Hematopoietic multipotent progenitor cell treated with erythropoietin and hydrocortisone succinate and interleukin-3 and kit ligand, for 6 days (in vitro differentiated cells): Measurements from ENCODE around the gene MED10.

ENCODE experiments used
- DNase-seq: peaks from one replicate; pipeline ENCODE4 v3.0.0-alpha.2; 2015

The MED10 gene

GRCh38 chr5:6348476-6349000 is 29.8 kb downstream of the MED10 start:
- no peak for DNase-seq

GRCh38 chr5:6347673-6348072 is 30.7 kb downstream of the MED10 start:
- DNase-seq = no peak

GRCh38 chr5:6347165-6347564 is 31.2 kb downstream of the MED10 start:
- no peak for DNase-seq

- DNase-seq = no peak
Measured at GRCh38 chr5:6344593-6344989, 33.8 kb downstream of the MED10 start.

- DNase-seq = no peak
Measured at GRCh38 chr5:6343951-6344592, 34.3 kb downstream of the MED10 start.

GRCh38 chr5:6342689-6343315 is 35.5 kb downstream of the MED10 start:
- no peak for DNase-seq

- no peak for DNase-seq
Measured at GRCh38 chr5:6340100-6340499, 38.2 kb downstream of the MED10 start.

- DNase-seq = no peak
Measured at GRCh38 chr5:6338871-6339270, 39.5 kb downstream of the MED10 start.

- no peak for DNase-seq
Measured at GRCh38 chr5:6338135-6338534, 40.2 kb downstream of the MED10 start.

- no peak for DNase-seq
Measured at GRCh38 chr5:6333182-6333905, 45.0 kb downstream of the MED10 start.

GRCh38 chr5:6328173-6328572 is 50.2 kb downstream of the MED10 start:
- peak; percentile 49 for DNase-seq

GRCh38 chr5:6326776-6327175 is 51.6 kb downstream of the MED10 start:
- no peak for DNase-seq

- DNase-seq = no peak
Measured at GRCh38 chr5:6322163-6322713, 56.1 kb downstream of the MED10 start.
